GM19099 (cell line): ENCODE measurements around the gene AASS.

ENCODE experiments used
- POLR2A ChIP-seq: IDR thresholded peaks from 3 replicates; pipeline ENCODE4 v1.6.1; 2011; ENCODE audit warnings: low read depth; ENCODE audit not compliant: insufficient read length; ENCODE audit errors: extremely low read depth

Gene AASS

DNA sequence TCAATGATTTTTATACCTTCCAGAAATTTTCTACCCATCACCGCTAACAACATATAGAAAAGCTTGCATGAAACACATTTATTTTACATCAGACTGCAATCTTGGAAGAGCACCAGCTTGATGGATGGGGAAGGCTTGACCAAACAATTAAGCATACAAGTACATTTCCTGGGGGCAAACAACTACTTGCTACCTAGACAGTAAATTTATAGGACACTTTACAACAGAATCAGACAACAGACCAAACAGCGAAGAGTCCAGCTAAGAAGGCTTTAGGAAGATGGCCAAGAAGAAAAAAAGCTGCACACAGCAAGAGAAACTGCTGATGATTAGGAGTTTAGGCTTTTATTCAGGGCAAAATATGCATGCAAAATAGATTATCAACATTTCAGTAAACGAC is 8.0 kb downstream of the AASS start:
- TF ChIP-seq POLR2A = no peak

DNA sequence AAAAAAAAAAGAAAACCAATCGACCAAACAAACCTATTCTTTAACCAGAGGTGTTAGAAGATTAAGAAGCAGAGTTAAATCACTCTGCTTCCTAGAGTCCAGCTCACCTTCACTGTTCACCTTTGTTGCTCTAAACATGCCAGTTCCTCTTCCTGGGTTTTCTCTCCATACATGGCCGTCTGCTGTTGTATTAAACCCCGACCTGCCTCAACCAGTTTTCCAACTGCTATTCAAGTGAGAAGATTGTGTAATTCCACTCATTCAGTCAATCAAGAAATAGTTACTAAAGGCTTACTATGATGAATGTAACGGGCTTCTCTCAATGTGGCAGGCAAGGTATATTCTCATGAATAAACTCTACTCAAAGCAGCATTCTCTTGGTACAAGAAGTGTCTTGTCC is 8.8 kb downstream of the AASS start:
- TF ChIP-seq POLR2A = no peak

GRCh38 chr7:122133477-122133876 is 10.6 kb downstream of the AASS start:
- no peak for TF ChIP-seq POLR2A

DNA sequence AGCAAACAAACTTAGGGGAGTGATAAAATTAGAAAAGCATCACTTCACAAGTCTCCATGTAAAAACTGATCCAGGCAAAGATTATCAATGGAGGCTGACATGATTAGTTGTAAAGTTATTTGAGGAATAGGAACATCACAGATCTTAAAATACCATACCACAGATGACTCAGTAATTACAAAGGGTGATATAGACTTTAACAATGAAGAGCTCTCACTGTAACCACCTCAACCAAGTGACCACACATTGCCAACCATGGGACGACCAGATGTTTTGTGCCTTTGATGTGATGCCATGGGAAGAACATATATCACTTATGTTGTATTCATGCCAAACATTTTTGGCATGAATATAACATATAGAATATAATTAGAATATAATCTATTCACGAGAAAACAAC is 11.7 kb downstream of the AASS start:
- TF ChIP-seq POLR2A = no peak

DNA sequence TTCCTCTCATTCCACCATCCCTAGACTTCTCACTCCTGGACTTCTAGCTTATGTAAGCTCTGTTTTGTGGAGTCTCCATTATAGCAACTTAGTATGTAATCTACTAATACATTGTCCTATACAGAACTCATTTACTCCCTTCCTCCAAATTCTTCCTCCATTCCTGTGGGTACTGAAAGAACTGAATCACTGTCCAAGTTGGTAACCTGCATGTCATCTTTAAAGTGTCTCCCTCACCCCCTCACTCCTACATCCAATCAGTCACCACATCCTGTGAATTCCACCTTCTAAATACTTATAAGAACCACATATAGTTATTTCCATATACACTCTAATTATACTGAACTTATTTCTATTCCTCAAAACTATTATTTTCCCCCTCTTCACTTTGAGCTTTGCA is 20.3 kb downstream of the AASS start:
- TF ChIP-seq POLR2A = no peak

DNA sequence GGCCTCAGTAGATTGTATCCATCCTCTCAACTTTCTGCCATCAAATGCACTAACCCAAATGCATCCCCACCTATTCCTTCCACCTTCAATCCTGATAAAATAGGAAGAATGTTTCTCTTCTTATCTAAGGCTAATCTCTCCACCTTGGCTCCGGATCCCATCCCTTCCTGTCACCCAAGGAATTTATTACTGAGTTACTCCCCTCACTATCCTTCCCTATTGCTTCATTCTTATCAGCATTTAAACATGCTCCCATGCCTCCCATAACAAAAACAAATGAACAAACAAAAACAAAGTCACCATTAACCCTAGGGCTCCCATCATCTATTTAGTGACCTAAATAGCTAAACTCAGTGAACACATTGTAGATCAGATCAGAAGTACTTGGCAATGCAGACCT is 25.3 kb downstream of the AASS start:
- no peak for TF ChIP-seq POLR2A

- TF ChIP-seq POLR2A = no peak
Measured at GRCh38 chr7:122103064-122103463, 41.0 kb downstream of the AASS start.

DNA sequence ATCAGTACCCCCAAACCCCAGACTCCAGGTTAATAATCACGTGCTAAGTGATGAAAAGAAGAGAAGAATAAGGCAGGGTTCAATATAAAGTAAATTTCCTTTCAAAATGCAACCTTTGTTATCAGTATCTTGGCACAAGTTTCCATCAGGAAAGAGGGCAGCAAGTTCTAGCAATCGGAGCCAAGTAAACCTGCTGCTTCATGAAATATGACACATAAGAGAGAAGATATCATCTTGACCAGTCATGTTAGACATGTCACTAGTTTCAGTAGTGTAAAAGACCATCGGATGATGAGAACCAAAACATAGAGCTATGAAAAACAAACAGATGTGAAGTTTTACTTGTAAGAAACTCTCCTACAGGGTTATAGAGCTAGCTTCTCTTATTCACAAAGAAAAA is 44.0 kb downstream of the AASS start:
- TF ChIP-seq POLR2A = no peak

DNA sequence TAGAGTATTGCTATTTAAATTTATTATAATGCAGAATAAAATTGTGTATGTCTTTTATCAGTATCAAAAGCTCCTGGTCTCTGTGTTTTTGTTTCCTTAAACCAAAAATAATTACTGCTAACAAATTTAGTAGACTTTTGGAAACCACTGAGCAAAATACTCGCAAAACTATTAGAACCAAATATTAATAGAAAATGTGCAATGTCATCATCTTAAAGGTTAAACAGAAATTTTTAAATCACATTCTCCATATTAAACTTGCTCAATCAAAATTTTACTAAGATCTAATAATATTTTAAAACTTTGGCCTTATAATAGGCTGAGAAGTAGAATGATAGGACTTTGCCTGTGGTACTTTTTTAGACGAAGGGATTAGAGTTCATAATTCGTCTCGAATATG is 48.4 kb downstream of the AASS start:
- TF ChIP-seq POLR2A = no peak

- TF ChIP-seq POLR2A = no peak
Measured at GRCh38 chr7:122094549-122094948, 49.5 kb downstream of the AASS start.

DNA sequence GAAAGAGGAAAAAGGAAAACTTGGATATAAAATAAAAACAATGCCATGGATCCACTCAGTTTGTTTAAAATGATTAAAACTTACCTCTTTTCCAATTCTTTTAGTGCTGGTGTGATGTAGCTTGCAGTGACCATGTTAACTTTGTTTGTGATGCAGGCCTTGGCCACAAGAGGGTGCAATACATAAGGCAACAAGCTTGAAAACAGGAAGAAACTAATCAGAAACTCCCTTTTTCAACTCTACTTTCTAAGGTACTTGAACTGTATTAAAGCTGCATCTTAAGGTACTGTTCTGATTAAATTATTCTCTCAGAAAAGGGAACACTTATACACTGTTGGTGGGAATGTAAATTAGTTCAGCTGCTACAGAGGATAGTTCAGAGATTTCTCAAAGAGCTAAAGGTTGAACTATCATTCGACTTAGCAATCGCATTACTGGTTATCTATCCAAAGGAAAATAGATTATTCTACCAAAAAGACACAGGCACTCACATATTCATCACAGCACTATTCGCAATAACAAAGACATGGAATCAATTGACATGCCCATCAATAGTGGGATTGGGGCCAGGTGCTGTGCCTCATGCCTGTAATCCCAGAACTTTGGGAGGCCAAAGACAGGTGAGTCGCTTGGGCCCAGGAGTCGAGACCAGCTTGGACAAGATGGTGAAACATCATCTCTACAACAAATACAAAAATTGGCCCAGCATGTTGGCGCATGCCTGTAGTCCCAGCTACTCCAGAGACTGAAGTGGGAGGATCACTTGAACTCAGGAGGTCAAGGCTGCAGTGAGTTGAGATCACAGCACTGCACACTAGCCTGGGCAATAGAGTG is 50.9 kb downstream of the AASS start:
- no peak for TF ChIP-seq POLR2A

DNA sequence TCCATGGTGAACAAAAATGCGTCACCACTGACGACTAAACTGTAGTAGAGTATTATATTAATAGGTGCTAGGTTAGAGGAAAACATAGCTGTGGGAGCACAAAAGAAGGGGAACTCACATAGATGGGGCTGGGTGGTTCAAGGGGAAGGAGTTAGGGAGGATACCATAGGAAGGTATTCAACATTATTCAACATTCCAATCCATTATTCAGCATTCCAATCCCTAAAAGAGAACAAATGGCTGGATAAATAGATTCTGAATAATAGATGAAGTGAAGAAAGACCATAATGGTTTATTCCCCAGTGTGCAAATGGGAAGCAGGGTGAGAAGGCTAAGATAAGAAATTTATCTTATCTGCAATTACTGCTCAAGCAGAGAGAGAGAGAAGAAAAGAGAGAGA is 61.4 kb downstream of the AASS start:
- TF ChIP-seq POLR2A = no peak

- TF ChIP-seq POLR2A = no peak
Measured at GRCh38 chr7:122082160-122082559, 61.9 kb downstream of the AASS start.

DNA sequence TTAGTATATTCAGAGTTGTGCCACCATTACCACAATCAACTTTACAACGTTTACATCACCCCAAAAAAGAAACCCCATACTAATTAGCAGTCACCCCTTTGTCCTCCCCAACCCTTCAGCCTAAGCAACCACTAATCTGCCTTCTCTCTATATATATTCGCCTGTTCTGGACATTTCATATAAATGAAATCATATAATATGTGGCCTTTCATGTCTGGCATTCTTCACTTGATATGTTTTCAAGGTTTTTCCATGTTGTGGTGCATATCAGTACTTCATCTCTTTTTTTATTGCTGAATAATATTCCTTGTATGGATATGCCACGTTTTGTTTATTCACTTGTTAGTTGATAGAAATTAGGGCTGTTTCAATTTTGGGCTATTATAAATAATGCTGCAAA is 70.4 kb downstream of the AASS start:
- no peak for TF ChIP-seq POLR2A

GRCh38 chr7:122072924-122073599 is 71.0 kb downstream of the AASS start:
- no peak for TF ChIP-seq POLR2A

GRCh38 chr7:122072272-122072671 is 71.8 kb downstream of the AASS start:
- no peak for TF ChIP-seq POLR2A
